HG03066 (cell line): ENCODE measurements around the gene SNRPE.
"Not testable (repeated sequence)": the region's sequence is repeated elsewhere in the genome, so short reads cannot be mapped to it uniquely, and the experiment has no call there.

Source experiments
- ATAC-seq: cut with Tn5 transposase; IDR thresholded peaks from one replicate; pipeline ENCODE4 v1.9.1; 2021; ENCODE audit warnings: low read depth; ENCODE audit not compliant: unreplicated experiment

Gene SNRPE

DNA sequence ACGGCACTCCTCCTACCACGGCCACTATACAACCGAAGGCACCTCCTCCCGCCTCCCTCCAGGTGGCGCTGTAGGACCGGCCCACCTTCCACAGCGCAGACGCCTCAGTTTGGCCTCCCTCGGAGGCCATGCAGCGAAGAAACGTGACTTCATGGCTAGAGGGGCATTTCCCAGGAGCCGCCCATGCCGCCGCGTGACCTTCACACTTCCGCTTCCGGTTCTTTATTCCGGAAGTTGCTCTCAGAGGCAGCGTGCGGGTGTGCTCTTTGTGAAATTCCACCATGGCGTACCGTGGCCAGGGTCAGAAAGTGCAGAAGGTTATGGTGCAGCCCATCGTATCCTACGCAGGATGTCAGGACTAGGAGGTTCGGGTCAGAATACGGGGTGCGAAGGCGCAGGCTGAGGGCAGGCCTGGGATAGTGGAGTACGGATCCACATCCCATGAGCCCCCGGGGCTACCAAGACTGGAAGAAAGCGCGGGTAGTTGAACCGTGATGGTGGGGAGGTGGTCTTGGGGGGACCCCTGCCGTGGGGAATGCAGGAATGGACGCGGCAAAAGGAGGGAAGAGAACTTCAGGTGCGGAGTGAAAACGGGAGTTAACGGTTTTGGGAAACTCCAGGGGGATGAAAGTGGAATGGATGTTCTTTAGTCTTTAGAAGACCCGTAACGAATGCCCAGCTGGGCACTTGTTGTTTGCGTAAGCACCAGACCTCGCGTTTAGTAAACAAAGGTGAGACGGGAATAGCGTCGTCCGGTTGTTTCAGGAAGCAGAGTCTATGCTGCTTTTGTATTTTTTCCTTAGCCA is at the start of gene SNRPE:
TSS of gene SNRPE (plus strand) at position 221 of the 806 bp plus-strand sequence. CDS start at position 282, 61 bp downstream.
- peak; percentile 93 for ATAC-seq

DNA sequence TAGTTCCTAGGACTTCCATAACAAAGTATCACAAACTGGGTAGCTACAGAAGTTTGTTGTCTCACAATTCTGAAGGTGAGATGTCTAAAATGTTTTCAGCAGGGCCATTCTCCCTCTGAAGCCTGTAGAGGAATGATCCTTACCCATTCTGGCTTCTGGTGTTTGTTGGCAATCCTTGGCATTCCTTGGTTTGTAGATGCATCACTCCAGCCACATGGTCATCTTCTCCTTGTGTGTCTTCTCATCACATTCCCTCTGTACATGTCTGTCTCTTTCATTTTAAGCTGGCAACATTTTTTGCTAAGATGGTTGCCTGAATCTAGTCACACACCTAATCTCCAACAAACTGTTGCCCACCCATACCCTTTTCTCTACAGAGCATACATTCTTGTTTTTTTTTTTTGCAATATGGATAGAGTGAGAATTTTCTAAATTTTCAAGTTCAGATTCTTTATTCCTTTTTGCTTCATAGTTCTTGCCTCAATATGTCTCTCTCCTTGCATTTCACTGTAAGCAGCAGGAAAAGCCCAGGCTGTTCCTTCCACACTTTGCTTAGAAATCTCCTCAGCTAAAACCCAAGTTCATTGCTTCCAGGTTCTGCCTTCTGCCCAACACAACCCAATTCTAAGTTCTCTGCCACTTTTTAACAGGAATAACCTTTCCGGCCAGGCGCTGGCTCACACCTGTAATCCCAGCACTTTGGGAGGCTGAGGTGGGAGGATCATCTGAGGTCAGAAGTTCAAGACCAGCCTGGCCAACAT is 47.6 kb upstream of the SNRPE start:
- ATAC-seq, result no peak

DNA sequence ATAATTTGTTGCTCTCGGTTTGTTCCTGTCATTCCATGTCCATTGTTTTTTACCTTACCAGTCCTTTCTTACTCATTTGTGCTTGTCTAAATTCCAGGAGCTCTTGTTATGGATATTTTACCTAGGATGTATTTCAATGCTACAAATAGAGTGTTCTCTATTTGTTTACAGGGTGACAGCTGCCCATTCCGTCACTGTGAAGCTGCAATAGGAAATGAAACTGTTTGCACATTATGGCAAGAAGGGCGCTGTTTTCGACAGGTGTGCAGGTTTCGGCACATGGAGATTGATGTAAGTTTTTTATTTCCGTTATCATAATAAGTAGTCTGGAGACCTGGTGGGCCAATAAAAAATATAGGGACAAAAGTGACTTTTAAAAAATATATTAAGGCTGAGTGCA is 43.0 kb upstream of the SNRPE start:
- no peak for ATAC-seq

DNA sequence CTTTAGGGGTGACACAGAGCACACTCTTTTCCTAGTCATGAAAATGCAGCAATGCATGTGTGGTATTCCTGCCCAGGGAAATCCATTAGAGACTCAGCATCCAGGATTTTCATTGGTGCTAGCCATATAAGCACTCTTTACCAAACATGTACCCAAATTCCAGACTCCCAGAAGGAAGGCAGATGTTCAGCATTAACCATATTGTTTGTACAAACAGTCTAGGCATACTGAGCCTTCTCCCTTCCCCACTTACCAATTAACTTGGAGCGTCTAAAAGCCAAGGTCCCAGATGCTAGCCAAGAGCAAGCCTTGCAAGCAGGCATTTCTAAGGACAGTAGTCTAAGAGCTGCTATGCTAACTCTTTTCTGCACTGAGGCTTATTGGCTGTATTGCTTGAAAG is 38.1 kb upstream of the SNRPE start:
- no peak for ATAC-seq

DNA sequence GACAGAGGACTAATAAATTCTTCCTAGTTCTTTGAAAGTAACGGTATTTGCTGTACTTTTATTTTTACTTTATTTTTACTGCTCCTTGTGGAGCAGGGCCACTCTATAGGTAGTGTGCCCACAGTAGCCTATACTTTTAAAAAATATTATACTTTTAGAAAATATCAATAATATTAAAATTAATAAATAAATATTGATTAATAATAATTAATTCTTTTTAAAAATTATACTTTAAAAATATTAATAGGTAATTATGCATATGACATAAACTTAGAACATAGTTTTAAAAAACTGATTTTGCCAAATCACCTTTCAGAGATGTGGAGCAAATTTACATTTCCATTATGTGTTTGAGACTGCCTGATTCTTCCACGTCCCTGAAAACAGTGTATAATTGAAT is 35.2 kb upstream of the SNRPE start:
- no peak for ATAC-seq

DNA sequence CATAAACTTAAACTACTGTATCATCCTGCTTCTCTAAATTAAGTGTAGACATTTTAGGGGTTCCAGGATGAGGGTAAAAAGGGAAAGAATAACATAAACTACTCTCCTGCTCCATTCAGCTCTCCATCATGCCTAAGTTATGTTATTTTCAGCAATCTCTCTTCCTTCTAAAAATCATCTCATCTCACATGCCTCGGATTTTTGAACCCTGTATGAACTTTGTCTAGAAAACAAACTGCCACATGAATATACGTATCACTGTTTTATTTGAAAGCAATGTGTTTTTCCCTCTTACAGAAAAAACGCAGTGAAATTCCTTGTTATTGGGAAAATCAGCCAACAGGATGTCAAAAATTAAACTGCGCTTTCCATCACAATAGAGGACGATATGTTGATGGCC is 33.4 kb upstream of the SNRPE start:
- no peak for ATAC-seq

DNA sequence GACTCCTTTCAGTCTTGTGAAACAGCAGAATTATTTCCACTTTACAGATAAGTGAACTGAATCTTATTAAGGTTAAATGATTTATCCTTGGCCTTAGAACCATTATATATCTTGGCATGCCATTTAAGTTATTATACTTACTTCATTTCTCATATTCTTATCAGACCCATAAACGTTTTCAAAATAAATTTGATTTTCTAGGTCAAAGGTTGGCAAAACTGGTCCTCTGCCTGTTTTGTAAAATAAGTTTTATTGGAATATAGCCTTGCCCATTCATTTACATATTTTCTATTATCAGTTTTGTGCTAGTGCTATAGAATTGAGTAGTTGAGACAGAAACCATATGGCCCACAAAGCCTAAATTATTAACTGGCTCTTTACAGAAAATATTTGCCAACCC is 32.9 kb upstream of the SNRPE start:
- ATAC-seq, result no peak

DNA sequence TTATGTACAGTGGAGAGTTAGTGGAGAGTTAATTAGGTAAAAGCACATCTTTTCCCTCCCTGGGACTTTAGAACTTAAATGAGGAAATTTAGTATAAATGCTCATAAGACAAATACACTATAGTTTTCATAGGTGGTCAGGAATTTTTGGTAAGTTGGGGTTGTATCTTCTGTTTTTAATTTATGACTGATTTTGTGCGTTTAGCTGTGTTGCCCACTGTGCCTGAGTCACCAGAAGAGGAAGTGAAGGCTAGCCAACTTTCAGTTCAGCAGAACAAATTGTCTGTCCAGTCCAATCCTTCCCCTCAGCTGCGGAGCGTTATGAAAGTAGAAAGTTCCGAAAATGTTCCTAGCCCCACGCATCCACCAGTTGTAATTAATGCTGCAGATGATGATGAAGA is 32.2 kb upstream of the SNRPE start:
- ATAC-seq, result not testable (repeated sequence)

DNA sequence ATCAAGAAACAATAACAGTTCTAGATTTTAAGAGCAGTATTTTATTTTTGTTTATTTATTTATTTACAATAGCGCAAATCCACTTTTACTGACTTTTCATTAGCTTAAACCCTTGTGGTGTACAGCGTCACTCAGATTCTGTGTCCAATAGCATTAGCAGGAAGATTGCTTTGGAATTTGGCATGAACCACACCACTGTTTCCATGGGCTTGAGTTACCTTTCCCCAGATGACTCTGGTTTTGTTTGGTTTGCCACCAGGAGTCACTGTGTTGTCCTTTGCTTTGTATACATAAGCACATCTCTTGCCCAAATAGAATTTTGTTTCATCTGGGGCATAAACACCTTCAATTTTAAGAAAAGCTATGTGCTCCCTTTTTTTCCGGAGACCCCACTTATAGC is 25.9 kb upstream of the SNRPE start:
- ATAC-seq, result no peak

DNA sequence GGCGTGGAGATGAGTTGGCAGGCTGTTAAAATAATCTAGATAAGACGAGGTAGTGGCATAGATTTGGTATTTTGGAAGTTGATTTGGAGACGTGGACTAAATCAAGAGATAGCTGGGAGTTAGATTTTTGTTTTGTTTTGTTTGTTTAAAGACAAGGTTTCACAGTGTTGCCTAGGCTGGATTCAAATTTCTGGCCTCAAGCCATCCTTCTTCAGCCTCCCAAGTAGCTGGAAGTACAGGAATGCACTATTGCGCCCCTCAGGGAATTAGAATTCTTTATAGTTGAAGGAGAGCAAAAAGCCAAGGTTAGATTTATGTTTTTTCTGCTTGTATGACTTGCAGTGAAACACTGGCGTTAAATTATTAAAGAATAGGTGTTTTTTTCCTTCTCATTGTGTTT is 22.3 kb upstream of the SNRPE start:
- no peak for ATAC-seq

DNA sequence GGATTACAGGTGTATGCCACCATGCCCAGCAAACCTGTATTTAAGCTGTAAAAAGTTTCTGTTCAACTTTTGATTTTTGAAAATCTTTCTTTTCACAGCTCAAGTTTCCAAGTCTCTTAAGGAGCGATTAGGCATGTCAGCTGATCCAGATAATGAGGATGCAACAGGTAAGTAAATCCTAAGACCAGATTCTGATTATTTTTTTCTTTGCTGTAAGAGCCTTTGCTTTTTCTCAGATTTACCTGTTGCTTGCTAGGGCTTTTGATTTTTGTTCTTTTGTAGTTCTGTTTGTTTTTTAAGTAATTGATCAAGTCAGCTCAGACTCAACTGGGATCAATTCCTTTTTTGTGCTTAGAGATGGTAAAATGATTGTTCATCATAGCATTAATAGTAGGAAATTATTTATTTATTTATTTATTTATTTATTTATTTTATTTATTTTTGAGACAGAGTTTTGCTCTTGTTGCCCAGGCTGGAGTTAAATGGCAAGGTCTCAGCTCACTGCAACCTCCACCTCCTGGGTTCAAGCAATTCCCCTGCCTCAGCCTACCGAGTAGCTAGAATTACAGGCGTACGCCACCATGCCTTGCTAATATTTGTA is 21.1 kb upstream of the SNRPE start:
- ATAC-seq, result no peak

DNA sequence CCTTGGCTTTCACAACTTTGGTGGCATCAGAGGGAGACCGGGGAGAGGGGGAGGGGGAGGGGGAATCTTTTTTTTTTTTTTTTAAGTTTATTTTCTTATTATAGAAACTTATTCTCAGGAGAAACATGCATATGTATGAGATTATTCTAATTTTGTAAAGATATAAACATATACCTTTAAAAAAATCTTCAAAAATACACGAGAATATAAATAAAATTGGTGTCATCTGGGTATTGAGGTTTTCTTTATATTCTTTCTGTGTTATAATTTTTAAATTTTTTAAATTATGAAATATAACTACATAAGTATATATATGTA is 18.9 kb upstream of the SNRPE start:
- ATAC-seq, result no peak

DNA sequence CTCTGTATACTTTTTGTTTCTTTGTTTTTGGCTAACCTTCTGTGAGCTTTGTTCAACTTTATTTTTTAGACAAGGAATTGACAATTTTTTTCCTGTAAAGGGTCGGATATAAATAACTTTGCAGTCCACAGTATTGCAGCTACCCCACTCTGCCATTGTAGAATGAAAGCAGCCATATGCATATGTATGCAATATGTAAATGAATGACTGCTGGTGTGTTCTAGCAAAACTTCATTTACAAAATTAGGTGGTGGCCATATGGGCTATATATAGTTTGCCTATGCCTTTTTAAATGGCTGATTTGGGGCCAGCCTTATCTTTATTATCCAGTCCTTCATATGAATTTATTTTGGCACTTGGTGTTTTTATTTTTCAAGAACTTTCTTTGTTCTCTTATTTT is 18.0 kb upstream of the SNRPE start:
- no peak for ATAC-seq

DNA sequence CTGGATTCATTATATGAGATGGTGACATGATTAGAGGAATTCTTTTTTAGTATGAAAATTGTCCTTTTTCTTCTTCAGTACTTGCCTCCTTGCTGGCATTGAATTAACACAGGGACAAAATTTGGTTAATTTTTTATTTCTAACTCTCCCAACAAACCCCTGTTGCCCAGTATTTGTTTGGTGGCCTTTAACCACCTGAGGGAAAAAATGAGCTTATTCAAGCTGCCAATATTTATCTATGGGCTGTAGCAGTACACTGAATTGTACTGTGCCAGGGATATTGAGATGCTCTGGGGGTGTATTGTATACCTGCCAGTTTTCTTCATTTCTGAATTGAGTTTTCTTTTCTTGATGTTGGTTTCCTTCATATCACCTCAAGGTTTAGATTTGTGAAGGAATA is 8.3 kb upstream of the SNRPE start:
- not testable (repeated sequence) for ATAC-seq

DNA sequence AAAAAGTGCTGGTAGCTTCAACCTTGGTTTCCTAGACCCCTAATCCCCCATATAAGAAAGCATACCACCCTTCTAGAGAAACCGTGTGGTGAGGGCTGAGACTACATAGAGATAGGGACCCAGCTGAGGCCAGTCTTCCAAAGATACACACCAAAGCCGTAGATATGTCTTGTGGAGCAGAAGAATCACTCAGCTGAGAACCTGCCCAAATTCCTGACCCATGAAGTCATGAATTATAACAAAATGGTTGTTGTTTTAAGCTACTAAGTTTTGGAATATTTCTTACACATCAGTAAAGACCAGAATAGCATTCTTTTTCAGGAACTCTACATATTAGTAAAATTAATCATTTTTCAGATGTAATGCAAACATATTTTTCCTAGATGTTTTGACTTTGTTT is 3.3 kb upstream of the SNRPE start:
- ATAC-seq, result no peak

DNA sequence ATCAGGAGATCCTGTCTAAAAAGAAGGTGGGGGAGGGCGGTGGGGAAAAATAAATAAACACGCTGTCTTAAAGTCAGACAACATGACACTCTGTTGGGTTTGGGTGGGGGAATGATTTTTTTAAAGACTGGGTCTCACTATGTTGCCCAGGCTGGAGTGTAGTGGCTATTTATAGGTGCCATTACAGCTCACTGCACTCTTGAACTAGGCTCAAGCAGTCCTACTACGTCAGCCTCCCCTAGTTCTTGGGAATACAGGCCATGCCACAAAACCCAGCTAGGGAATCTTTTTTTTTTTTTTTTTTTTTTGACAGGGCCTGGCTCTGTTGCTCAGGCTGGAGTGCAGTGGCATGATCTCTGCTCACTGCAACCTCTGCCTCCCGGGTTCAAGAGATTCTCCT is 2.4 kb upstream of the SNRPE start:
- no peak for ATAC-seq

DNA sequence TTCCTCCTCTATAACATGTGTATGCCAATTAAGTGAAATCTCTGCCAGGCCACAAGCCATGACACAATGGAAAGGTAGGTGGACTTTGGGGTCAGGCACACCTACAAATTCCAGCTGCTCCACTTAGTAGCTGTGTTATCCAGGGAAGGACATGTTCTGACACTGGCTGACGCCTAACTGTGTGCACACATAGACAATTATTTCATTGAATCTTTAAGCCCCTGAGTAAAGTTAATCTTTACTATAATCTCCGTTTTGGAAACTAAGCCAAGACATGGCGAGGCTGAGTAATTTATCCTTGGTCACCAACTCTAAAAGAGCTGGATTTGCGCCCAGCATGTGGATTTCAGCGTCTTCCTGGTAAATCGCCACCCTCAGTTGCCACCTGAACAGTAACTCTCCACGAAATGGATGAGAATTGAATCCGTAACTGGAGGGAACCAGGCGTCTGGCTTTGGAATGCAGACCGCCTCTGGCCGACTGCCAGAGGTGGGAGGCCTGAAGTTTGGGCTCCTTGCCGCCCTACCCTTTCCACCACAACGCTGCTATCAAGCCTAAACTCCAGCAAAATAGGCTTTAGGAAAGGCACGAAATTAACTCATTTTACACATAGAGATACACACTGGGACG is 888 bp upstream of the SNRPE start:
- ATAC-seq, result no peak

DNA sequence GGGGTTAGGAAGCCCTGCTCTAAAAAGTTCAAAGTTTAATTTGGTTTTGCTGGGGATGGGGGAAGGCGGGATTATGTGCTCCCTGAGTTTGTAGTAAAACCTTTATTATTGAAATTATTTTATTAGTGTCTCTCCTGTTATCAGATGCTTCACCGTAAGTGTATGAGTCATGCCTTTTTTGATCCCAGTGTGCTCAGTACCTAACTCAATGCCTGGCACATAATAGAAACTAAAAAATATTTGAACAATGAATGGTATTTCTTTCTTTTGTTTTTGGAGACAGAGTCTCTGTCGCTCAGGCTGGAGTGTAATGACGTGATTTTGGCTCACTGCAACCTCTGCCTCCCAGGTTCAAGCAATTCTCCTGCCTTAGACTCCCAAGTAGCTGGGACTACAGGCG is 6.4 kb downstream of the SNRPE start:
- no peak for ATAC-seq

DNA sequence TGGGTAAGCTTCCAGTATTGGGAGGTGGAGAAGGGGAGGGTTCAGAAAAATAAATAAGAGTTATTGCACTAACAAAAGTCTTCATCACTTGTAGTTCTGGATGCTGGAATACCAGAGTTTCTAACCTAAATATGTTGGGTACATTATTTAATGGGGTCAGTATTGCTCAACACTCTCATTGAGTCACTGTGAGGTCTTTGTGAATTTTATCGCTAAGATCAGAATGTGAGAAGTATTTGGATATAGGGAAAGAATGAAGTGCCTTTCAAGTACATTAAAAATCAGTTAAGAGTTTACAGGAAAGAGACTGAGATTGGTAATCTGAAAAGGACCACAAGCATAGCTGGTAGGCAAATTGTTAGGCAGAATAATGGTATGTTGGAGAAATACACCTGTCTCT is 8.8 kb downstream of the SNRPE start:
- no peak for ATAC-seq

DNA sequence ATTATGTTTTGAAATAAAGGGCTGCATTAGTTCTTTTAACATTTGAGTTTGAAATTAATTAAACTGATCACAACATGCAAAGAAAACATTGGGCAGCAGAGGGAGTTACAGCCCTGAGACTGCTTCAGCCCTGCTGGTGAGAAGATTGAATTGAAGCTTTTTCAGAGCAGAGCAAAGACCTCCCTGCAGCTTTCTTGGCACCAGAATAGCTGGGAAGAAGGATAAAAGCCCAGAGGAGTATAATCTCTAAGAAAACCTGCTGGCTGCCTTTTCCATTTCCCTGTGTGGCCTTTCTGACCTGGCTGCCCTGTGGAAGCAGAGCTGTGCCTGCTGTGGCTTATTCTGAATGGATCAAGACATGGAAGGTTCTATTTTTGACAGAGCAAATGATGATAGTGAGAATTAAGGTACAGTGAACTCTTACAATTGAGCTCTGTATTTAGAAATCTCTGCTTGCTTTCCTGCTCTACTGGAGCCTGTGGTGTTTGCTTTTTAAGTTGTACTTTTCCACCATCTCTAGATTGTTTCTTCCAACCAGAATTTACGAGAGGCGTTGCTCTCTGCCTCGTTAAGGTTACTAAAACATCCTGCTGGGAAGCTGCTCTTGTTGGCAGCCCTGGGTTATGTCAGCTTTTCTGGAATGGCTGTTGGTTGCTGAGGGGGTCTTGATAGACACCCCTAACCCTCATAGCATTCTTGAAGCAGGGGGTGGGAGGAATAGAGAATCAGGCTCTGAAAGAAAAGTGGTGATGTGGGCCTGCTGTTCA is 9.9 kb downstream of the SNRPE start:
- ATAC-seq, result no peak

DNA sequence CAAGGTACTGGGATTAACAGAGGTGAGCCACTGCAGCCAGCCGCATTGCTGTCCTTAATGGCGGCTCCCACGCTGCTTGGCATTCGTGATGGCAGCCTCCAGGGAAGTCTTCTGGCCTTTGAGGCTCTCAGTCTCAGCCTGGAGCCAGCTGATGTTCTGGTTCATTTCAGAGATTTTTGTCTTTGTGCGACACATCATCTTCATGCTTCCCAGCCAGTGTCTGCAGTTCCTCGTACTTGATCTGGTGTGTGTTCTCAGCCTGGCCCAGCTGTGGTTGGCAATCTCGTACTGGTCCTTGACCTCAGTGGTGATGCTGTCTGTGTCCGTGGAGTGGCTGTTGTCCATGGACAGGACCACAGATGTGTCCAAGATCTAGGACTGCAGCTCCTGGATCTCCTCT is 11.7 kb downstream of the SNRPE start:
- no peak for ATAC-seq
